Brain pericyte (primary cell): ENCODE measurements around the gene C3orf80.
"Not testable (repeated sequence)": the region's sequence is repeated elsewhere in the genome, so short reads cannot be mapped to it uniquely, and the experiment has no call there.

Experiments
- DNase-seq: peaks from one replicate; pipeline ENCODE4 v3.0.0-alpha.2; 2012; ENCODE audit warnings: low read depth, low spot score

Gene C3orf80

GRCh38 chr3:160213191-160213590 is 12.0 kb upstream of the C3orf80 start:
- DNase-seq, result no peak

- no peak for DNase-seq
These were observed 7.5 kb upstream of the C3orf80 start for GRCh38 chr3:160217675-160218074.

GRCh38 chr3:160218136-160218535 is 7.1 kb upstream of the C3orf80 start:
- DNase-seq, result no peak

DNA sequence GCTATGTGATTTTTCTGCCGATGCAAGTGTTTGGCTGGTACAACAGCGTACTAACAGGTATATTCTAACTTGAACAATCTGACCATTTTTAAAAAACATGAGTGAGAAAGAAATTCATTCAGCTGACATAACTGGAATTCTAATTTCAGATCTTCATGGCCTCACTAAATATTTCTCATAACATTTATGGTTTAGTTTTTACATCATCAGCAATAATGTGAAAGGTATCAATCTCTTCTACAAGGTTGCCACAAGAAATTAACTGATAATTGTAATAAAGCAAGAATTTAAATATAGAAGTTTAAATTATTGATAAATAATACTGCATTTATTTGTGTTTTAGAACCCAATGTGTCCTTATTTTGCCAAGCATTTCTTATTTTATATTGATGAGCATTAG is 5.2 kb upstream of the C3orf80 start:
- no peak for DNase-seq

DNA sequence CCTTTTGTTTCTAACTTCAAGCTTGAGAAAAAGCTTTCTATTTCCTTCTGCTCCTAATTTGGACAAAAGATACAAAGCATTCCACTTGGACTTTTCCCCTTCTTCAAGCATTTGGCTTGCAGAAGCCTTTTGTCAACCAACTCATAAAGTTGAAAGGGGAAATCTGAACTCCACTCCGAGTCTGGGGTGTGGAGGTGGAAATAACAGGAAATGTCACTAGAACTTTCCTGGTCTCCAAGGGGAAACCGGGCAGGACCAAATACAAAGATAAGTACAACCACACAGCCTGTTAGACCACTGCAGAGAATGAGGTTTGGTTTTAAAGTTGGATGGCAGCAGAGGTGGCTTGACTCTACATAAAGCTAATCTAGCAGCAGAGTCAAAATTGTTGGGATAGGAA is 4.2 kb upstream of the C3orf80 start:
- DNase-seq, result no peak

- DNase-seq, result no peak
These were observed 966 bp upstream of the C3orf80 start for GRCh38 chr3:160224256-160224655.

DNA sequence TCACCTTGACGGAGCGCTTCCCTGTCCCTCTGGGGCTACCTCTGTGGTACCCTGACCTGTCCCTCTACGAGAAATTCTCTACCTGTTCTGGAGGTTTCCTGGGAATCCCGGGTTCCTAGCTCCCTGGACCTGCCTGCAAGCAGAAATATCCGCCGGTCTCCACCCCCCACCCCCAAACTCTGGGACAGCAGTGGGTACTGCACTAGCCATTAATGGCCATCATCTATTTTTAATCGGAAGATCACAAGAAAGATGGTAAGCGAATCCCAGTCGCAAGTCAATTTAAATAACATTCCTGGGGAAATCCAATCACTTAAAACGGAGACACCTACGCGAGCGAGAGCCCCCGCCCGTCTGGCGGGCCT is 429 bp upstream of the C3orf80 start:
- no peak for DNase-seq

- DNase-seq, result no peak
These were observed 1.0 kb downstream of the C3orf80 start for GRCh38 chr3:160226026-160226907.

- no peak for DNase-seq
These were observed 2.2 kb downstream of the C3orf80 start for GRCh38 chr3:160227419-160227818.

DNA sequence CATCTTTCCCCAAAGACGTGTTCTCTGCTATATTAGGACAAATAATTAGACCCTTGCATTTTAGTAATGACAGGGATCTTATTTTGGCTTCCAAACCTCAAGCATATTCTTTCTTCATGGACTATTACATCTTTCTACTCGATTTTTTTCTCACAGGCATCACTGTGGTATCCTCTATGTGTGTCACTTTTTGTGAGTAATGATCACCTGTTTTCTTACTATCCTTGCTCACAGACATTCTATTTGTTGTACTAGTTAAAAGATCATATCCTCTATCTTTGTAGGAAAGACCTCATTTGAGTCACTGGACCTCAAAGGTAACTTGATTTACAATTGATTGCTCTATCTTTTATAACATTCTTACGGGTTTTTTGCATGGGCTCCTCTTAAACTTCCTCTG is 6.8 kb downstream of the C3orf80 start:
- DNase-seq, result no peak

- DNase-seq, result not testable (repeated sequence)
These were observed 15.5 kb downstream of the C3orf80 start for GRCh38 chr3:160240719-160241118.

- no peak for DNase-seq
These were observed 20.1 kb downstream of the C3orf80 start for GRCh38 chr3:160245261-160245800.

DNA sequence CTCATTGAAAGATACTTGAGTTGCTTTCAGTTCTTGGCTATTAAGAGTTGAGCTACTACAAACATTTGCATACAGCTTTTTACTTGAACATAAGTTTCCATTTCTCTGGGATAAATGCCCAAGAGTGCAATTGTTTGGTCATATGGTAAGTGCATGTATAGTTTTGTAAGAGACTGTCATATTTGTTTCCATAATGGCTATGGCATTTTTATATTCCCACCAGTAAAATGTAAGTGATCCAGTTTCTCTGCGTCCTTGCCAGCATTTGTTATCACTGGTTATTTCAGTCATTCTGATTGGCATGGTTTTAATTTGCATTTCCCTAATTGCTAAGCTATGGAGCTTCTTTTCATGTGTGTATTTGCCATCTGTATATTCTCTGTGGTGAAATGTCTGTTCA is 22.5 kb downstream of the C3orf80 start:
- DNase-seq, result no peak

DNA sequence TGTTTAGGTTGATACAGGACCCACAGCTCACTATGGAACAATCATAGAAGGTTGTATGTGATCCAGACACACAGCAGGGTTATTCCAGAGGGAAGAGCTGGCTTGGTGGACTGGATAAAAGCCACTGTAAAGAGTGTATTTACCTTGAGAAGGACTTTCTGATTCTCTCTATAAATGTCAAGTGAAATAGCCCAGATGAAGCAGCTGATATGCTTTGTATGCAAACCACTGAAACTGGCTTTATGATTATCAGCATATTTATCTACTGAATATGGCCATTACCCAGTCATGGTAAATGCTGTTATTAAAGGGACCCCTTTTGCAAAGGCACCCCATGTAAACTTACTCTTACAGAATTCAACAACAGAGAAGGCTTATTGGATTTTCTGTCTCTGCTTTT is 28.1 kb downstream of the C3orf80 start:
- no peak for DNase-seq

DNA sequence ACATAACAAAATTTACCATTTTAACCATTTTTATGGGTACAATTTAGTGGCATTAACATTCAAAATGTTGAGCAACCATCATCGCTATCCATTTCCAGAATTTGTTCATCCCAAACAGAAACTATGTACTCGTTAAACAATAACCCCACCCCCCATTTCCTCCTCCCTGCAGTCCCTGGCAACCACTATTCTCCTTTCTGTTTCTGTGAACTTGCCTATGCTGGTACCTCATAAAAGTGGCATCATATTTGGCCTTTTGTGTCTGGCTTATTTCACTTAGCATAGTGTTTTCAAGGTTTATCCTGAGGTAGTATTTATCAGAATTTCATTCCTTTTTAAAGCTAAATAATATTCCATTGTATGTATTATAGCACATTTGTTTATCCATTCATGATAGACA is 32.4 kb downstream of the C3orf80 start:
- no peak for DNase-seq

DNA sequence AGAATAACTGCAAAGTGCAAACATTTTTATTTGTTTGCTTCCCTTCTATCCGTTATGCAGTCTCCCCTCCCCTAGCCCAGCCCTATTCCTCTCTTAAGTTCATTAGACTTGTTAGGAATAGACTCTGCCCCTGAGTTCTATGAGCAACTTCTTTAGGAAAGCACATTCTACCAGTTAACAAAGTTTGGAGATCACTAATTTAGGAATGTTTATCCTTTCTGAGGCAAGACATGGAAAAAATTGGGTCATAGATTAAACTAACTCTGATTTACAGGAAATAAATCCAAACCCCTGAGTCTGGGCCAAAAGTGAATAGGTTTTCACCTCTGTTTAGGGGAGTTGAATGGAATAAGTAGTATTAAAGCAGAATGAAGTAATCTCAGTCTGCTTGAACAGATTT is 34.4 kb downstream of the C3orf80 start:
- no peak for DNase-seq

DNA sequence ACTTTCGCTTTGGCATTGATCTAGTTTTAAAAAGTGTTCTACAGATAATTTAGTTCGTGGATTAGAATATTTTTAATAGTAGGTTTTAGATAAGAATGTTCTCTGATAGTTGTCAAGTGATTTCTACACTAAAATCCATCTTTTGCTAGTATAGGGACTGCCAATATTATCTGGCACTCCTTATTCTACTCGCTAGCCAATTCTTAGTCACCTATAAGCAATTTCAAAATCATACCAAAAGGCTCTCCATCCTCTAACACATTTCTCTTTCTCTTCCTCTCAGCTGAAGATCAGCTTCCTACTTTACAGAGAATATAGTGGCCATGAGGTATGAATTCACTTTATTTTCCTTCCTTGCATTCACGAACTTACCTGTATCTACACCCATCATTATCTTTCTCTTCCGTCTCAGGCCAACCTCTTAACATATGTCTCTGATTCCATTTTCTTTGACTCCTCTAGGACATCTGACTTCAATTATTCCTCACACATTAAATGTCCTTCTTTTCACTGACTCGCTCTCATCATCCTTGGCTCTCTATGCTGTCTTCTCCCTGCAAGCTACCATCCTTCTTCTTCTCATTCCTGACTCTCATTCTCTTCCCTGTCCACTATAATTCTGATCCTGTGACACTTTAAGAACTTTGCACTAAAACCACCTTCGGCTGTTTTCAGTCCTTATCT is 35.5 kb downstream of the C3orf80 start:
- no peak for DNase-seq

DNA sequence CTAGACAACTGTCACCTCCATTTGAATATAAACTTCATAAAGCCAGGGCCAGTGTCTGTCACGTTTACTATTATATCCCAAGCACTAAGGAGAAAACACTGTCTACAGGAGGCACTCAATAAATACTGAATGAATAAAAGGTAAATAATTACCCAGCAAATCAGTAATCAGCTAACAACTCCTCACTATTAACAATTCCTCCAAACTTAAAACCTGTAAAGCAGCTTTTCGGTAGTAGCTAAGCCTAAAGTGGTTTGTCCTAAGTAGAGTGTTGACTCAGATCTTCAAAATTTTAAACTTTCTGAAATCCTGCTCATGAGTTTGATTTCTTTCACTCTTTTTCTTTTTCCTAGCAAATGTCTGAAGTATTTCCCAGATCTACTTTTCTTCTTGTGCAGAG is 39.9 kb downstream of the C3orf80 start:
- no peak for DNase-seq
